ENCODE results near the gene CARHSP1.
"Not testable (repeated sequence)": the region's sequence is repeated elsewhere in the genome, so short reads cannot be mapped to it uniquely, and the experiment has no call there.

DNA sequence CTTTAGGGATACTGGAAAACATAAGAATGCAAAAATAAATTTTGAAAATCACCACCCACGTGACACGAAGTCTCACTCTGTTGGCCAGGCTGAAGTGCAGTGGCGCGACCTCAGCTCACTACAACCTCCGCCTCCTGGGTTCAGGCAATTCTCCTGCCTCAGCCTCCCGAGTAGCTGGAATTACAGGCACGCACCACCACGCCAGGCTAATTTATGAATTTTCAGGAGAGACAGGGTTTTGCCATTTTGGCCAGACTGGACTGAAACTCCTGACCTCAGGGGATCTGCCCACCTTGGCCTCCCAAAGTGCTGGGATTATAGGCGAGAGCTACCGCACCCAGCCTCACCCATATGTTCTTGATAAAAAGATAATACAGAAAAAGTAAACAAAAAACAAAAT, 48.5 kb upstream of the CARHSP1 start:
- TF ChIP-seq, protein P1, sequence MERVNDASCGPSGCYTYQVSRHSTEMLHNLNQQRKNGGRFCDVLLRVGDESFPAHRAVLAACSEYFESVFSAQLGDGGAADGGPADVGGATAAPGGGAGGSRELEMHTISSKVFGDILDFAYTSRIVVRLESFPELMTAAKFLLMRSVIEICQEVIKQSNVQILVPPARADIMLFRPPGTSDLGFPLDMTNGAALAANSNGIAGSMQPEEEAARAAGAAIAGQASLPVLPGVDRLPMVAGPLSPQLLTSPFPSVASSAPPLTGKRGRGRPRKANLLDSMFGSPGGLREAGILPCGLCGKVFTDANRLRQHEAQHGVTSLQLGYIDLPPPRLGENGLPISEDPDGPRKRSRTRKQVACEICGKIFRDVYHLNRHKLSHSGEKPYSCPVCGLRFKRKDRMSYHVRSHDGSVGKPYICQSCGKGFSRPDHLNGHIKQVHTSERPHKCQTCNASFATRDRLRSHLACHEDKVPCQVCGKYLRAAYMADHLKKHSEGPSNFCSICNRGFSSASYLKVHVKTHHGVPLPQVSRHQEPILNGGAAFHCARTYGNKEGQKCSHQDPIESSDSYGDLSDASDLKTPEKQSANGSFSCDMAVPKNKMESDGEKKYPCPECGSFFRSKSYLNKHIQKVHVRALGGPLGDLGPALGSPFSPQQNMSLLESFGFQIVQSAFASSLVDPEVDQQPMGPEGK (CRISPR knock-in tag; IDR thresholded peaks at IDR 0.05; ENCODE audit: borderline replicate concordance): not testable (repeated sequence)
- not testable (repeated sequence) for TF ChIP-seq SNAI2 (CRISPR knock-in tag; IDR thresholded peaks at IDR 0.05); PPARA (CRISPR knock-in tag; IDR thresholded peaks at IDR 0.05; ENCODE audit: borderline replicate concordance); BACH2 (CRISPR knock-in tag; IDR thresholded peaks at IDR 0.05; ENCODE audit: borderline replicate concordance); ZC3H10 (CRISPR knock-in tag; IDR thresholded peaks at IDR 0.05); ISL1 (CRISPR knock-in tag; IDR thresholded peaks at IDR 0.05); RARB (CRISPR knock-in tag; IDR thresholded peaks at IDR 0.05); OSR1 (CRISPR knock-in tag; IDR thresholded peaks at IDR 0.05); ZNF565 (CRISPR knock-in tag; conservative IDR thresholded peaks at IDR 0.05; ENCODE audit: low read depth); TOX (CRISPR knock-in tag; IDR thresholded peaks at IDR 0.05; ENCODE audit: borderline replicate concordance); ZFP3 (CRISPR knock-in tag; IDR thresholded peaks at IDR 0.05); CSDC2 (CRISPR knock-in tag; IDR thresholded peaks at IDR 0.05)
- TF ChIP-seq, protein P2, sequence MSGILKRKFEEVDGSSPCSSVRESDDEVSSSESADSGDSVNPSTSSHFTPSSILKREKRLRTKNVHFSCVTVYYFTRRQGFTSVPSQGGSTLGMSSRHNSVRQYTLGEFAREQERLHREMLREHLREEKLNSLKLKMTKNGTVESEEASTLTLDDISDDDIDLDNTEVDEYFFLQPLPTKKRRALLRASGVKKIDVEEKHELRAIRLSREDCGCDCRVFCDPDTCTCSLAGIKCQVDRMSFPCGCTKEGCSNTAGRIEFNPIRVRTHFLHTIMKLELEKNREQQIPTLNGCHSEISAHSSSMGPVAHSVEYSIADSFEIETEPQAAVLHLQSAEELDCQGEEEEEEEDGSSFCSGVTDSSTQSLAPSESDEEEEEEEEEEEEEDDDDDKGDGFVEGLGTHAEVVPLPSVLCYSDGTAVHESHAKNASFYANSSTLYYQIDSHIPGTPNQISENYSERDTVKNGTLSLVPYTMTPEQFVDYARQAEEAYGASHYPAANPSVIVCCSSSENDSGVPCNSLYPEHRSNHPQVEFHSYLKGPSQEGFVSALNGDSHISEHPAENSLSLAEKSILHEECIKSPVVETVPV (CRISPR knock-in tag; IDR thresholded peaks at IDR 0.05): not testable (repeated sequence)
- TF ChIP-seq, protein P3, sequence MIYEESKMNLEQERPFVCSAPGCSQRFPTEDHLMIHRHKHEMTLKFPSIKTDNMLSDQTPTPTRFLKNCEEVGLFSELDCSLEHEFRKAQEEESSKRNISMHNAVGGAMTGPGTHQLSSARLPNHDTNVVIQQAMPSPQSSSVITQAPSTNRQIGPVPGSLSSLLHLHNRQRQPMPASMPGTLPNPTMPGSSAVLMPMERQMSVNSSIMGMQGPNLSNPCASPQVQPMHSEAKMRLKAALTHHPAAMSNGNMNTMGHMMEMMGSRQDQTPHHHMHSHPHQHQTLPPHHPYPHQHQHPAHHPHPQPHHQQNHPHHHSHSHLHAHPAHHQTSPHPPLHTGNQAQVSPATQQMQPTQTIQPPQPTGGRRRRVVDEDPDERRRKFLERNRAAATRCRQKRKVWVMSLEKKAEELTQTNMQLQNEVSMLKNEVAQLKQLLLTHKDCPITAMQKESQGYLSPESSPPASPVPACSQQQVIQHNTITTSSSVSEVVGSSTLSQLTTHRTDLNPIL (CRISPR knock-in tag; IDR thresholded peaks at IDR 0.05; ENCODE audit: low read depth): not testable (repeated sequence)

All from SK-N-SH treated with all-trans-retinoic acid at 6 μM for 48 hours (cell line).